Fibroblast of pulmonary artery (primary cell): Measurements from ENCODE around the gene ST8SIA6.
"Not testable (repeated sequence)": the region's sequence is repeated elsewhere in the genome, so short reads cannot be mapped to it uniquely, and the experiment has no call there.

Source experiments
- DNase-seq: peaks from one replicate; pipeline ENCODE4 v3.0.0-alpha.2; 2010; ENCODE audit warnings: low read depth
- H3K4me3 ChIP-seq: replicated peaks from 2 replicates; pipeline ENCODE4 v1.5.1; 2011; ENCODE audit warnings: low read depth, mild to moderate bottlenecking, control low read depth, low read length, moderate library complexity
- CTCF ChIP-seq: IDR thresholded peaks from 2 replicates; pipeline ENCODE4 v1.5.1; 2011; ENCODE audit warnings: mild to moderate bottlenecking, control low read depth, low read length, inconsistent platforms; ENCODE audit errors: missing control alignments

ST8SIA6 gene

GRCh38 chr10:17340144-17340829 is 114.1 kb downstream of the ST8SIA6 start:
- TF ChIP-seq CTCF: no peak
- DNase-seq: no peak
- H3K4me3 ChIP-seq: no peak overlapping the region

GRCh38 chr10:17335065-17335464 is 119.3 kb downstream of the ST8SIA6 start:
- DNase-seq: peak; percentile 52
- TF ChIP-seq CTCF: no peak
- no peak overlapping the region for H3K4me3 ChIP-seq

GRCh38 chr10:17330501-17330900 is 123.9 kb downstream of the ST8SIA6 start:
- no peak for DNase-seq
- H3K4me3 ChIP-seq: no peak overlapping the region
- no peak for TF ChIP-seq CTCF

- no peak for TF ChIP-seq CTCF
Measured at GRCh38 chr10:17326377-17326776, 128.0 kb downstream of the ST8SIA6 start.

GRCh38 chr10:17321957-17322356 is 132.4 kb downstream of the ST8SIA6 start:
- not testable (repeated sequence) for H3K4me3 ChIP-seq, DNase-seq

More at GRCh38 chr10:17326377-17326776, 128.0 kb downstream of the ST8SIA6 start:
- DNase-seq: no peak
- H3K4me3 ChIP-seq: no peak overlapping the region

- DNase-seq: no peak
- TF ChIP-seq CTCF: no peak
Measured at GRCh38 chr10:17316488-17317170, 137.8 kb downstream of the ST8SIA6 start.

GRCh38 chr10:17309435-17309834 is 145.0 kb downstream of the ST8SIA6 start:
- no peak for DNase-seq
- H3K4me3 ChIP-seq: no peak overlapping the region
- no peak for TF ChIP-seq CTCF

More at GRCh38 chr10:17316488-17317170, 137.8 kb downstream of the ST8SIA6 start:
- no peak overlapping the region for H3K4me3 ChIP-seq
